GM12872 (cell line): ENCODE results near the gene SLC10A6.

Source experiments
- TF ChIP-seq, protein P1 (sequence below): IDR thresholded peaks from 3 replicates; pipeline ENCODE4 v1.5.1; 2011; ENCODE audit warnings: low read depth, mild to moderate bottlenecking, low read length, moderate library complexity; ENCODE audit not compliant: insufficient read depth

The SLC10A6 gene

DNA sequence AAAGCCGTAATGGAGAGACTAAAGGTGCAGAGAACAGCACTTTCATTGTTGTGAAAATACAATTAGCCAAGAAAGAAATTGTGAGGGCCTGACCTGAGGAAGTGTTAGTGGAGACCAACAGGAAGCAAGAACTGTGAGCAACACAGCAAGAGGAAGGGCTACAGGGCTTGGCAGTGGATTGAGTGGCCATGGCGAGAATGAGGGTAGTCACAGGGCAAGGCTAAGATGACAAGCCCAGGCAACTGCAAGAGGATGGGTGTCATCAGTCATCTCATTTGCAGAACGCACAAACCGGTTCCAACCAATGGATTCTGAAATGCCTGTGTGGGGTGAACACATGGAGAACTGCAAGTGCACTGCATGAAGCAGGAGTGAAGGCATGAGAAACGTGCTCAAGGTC, 3.6 kb downstream of the SLC10A6 start:
- TF ChIP-seq, protein P1, sequence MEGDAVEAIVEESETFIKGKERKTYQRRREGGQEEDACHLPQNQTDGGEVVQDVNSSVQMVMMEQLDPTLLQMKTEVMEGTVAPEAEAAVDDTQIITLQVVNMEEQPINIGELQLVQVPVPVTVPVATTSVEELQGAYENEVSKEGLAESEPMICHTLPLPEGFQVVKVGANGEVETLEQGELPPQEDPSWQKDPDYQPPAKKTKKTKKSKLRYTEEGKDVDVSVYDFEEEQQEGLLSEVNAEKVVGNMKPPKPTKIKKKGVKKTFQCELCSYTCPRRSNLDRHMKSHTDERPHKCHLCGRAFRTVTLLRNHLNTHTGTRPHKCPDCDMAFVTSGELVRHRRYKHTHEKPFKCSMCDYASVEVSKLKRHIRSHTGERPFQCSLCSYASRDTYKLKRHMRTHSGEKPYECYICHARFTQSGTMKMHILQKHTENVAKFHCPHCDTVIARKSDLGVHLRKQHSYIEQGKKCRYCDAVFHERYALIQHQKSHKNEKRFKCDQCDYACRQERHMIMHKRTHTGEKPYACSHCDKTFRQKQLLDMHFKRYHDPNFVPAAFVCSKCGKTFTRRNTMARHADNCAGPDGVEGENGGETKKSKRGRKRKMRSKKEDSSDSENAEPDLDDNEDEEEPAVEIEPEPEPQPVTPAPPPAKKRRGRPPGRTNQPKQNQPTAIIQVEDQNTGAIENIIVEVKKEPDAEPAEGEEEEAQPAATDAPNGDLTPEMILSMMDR: no peak

DNA sequence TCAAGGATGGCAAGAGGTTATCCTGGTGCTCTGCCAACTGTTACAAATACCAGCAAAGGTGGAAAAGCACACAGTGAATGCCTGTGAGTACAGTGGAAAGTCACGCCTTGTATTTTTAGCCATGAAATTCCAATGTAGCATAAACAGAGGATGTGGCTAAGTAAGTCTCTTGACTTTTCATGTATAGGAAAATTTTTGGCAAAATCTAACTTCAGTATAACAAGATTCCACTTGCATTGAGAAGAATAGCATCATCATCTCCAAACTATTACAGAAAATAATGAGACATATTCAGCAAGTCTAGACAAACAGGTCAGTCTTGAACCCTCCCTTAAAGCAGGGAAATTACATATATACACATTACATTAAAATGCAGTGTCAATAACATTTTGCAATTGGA, 7.9 kb downstream of the SLC10A6 start:
- TF ChIP-seq, protein P1: no peak

DNA sequence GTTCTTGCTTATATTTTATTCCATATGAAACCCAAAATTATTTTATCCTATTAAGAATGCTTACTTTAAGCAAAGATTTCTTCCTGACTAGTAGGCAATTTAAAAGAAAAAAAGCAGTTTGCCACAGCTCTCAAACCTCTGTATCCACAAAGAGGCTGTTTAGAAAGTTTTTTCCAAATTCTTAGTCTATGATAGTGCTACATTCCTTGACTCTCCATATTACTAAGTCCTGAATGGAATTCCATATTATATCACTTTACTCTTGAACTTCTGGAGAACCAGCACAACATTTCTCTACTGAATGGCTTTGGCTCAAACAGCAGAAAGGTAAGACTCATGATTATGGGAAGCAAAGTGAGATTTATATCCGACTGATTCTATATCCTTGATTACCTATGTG, 8.3 kb downstream of the SLC10A6 start:
- TF ChIP-seq, protein P1: no peak

DNA sequence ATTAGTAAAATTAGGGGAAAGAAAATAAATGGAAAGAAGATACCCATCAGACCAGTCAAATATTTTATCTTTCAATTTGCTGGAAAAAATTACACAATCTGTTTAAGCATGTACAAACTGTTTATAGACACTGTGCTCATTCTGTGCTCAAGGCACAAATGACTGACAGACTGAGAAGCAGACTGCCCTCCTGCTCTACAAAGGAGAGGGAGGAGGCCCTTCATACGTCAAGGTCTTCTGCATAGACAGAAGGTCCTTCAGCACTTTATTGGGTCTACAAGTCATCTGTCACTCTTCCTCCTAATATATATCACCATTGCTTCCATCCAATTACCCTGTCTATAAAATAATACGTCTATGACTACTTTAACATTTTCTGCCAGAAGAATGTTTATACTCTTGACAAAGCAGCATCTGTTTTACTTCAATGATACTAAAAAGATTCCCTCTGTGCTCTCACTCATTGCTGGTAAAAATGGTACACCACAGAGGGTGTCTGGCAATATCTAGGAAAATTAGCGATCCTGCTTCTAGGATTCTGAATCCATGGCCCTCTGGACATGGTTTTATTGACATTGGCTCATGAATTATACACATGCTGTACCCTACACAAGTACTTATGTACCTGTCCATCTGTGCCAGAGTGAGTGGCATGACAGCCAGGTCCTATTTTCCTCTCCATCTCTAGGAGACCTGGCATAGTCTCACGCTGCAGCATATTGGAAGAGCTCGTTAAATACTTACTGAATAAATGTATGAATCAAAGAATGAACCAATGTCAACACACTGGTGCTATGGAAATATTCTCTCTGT, 11.3 kb downstream of the SLC10A6 start:
- TF ChIP-seq, protein P1: no peak

DNA sequence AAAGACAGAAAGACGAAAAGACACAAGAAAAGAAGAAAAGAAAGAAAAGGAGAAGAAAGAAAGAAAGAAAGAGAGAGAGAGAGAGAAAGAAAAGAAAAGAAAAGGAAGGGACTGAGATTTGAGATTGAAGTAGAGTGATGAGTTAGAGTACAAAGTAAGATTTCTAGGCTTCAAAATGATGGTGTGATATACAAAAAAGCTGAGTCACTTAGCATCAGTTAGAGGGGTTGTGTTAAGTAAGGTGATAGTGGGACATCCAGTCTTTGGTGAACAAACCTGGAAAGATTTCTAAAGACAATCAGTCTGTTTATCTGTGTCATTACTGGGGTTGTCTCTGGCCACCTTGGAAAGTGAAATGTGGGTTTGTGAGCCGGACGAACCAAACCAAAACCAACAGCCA, 13.5 kb downstream of the SLC10A6 start:
- TF ChIP-seq, protein P1: no peak

DNA sequence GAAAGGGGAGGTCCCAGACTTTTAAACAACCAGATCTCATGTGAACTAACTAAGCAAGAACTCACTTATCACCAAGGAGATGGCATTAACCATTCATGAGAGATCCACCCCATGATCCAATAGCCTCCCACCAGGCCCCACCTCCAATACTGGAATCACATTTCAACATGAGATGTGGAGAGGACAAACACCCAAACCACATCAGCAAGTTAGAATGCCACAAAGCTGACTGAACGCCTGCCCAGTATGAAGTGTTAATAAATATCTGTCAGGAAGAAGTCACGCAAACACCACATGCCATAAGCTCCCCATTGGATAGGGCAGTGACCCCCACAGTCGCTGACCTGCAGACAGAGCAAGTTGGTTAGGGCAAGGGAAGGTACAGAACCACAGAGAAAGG, 14.3 kb downstream of the SLC10A6 start:
- TF ChIP-seq, protein P1: no peak

DNA sequence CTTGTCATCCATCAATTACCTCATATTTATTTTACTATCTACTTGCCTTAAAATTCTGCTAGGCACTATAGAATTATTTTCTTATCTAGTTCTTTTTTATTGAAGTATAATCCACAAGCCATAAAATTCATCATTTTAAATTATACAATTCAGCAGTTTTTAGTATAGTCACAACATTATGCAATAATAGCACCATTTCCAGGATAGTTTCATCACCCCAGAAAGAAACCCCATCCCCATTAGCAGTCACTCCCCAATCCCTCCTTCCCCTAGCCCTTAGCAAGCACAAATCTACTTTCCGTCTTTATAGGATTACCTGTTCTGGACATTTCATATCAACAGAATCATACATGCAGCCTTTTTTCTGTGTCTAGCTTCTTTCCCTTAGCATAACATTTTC, 15.6 kb downstream of the SLC10A6 start:
- TF ChIP-seq, protein P1: no peak
